Caki2 (cell line): ENCODE results near the gene SNED1. TPM values are rescaled to one million over a fixed set of nuclear protein-coding genes. Genes with fewer than 3 reads are reported as not detected.

Experiments used
- DNase-seq: peaks from one replicate; pipeline ENCODE4 v3.0.0-alpha.2; 2015; ENCODE audit warnings: low read depth
- in situ Hi-C: cut with HindIII; loops from 2 replicates; pipeline ENCODE4 v1.10.0; 2016; ENCODE audit warnings: low sequenced_read_pairs, low pct_unique_long_range_greater_than_20kb, mixed read lengths
- total RNA-seq: library from RNA; depleted of rRNA; stranded (reverse); fragments of >200 nt; shearing (Covaris generic); gene quantifications from 2 replicates; pipeline ENCODE4 v1.2.3, GENCODE V29; 2014; ENCODE audit warnings: low replicate concordance

SNED1 gene
- total RNA-seq, 1 experiment from 2014 or later: not detected

DNA sequence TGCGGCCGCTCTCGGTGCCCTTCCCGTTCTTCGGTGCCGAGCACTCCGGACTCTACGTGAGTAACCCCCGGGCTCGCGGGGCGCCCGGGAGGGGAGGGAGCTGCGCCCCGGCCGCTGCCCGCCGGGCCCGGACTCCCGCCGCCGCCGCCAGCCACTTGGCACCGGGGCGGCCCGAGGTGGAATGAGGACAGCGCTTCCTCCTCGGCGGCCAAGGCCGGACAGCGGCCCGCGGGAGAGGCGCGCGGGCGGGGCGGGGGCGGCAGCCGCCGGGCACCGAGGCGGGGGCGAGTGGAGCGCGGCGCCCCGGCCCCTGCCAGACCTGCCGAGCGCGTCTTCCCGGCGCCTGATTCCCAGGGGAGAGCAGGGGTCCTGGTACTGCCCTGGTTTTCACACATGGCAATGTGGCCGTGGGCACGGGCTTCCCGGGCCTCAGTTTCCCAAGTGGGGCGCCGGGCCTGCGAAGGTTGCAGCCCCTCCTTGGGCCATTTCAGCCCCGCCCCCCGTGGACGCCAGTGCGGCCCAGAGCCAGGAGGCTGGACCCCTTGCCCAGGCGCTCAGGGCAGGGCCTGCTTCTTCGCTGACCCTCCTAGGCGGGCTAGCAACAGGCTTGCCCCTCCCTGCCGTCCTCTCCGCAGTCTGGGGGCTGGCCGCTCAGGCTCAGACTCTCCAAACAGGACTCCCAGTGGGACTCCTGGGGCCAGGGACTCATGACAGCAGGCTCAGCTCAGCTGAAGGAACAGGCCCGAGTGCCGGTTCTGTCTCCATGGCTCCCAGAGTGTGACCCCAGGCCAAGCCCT is 775 bp downstream of the SNED1 start:
- in situ Hi-C loops: no loop called here
- no peak for DNase-seq

DNA sequence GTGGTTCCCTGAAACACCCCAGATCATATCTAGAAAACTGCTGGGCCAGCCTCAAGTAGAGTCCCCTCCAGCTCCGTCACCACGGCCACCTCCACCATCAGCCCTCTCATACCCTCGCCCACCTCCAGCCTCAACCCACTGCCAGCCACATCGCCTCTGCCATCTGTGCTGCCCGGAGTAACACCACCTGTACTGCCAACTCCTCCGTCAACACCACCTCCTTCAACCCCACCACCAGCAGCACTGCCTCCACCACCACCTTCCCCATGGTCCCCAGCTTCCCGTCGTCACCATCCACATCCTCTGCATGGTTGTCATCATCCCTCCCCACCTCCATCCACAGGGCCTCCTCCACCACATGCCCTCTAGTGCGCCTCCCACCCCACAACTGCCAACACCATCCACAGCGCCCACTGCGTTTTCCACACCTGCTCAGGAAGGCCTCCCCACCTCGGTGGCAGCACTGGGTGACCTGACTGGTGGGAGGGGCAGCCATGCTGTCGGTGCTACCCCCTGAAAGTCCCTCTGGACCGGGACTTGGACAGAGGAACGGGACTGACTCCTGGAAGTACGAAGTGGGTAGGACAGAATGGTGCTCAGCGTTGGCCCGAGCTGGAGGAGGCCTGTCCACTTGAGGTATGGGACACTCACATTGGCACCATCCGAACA is 1.6 kb downstream of the SNED1 start:
- no peak for DNase-seq
- in situ Hi-C loops: no loop called here

DNA sequence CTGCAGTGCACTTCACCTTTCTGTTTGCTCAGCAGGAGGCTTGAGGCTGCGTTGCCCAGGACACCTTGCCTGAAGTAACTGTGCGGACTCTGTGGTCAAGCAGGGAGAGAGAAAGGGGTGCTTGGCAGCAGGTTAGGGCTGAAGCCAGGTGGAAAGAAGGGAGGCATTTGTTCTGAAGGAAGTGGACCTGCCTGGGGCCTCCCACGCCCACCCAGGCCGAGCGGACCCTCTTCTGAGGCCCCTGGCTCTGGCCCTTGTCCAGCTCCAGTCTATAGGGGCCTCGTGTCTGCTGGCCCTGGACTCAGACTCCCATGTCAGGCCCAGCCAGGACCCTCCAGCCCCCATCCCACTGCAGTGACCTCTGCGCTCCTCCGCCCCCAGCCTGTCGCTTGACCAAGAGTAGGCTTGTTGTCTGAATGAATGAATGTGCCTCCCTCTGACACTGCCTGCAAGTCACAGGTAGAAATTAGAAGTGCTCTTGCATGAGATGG is 2.5 kb downstream of the SNED1 start:
- in situ Hi-C loops: no loop called here
- DNase-seq: no peak

DNA sequence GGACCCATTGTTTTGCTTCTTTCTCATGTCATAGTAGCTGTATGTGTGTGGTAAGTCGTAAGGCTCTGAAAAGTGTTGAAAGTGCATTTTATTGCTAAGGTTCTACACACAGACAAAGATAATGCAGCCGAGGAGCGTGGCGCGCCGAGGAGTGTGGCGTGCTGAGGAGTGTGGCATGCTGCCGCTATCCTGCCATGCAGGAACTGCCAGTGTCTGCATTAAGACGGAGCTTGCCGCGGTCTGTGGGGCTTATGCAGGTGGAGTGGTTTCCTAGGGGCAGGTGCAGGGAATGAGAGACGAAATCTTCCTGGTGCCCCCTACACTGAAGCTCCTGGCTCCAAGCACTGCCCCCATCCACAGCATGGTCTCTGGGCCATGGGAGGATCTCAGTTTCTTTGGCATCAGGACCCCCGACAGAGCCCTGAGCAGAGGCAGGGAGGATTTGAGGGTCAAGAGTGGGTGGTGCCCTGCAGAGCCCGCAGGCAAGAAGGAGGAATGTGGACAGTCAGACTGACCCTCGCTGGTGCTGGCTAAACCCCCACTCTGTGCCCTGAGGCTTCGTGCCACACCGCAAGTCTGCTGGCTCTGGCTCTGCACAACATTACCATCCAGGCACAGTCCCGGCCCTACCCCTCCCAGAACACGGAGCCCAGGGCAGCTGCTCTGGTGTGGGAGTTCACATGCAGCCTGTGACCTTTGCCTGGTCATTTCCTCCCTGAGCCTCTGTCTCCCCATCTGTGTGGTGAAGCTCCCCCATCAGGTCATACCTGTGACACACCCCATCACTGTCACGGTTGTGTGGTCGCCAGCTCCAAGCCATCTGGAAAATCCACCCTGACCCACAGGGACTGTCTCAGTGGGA is 3.2 kb downstream of the SNED1 start:
- in situ Hi-C loops: no loop called here
- no peak for DNase-seq

DNA sequence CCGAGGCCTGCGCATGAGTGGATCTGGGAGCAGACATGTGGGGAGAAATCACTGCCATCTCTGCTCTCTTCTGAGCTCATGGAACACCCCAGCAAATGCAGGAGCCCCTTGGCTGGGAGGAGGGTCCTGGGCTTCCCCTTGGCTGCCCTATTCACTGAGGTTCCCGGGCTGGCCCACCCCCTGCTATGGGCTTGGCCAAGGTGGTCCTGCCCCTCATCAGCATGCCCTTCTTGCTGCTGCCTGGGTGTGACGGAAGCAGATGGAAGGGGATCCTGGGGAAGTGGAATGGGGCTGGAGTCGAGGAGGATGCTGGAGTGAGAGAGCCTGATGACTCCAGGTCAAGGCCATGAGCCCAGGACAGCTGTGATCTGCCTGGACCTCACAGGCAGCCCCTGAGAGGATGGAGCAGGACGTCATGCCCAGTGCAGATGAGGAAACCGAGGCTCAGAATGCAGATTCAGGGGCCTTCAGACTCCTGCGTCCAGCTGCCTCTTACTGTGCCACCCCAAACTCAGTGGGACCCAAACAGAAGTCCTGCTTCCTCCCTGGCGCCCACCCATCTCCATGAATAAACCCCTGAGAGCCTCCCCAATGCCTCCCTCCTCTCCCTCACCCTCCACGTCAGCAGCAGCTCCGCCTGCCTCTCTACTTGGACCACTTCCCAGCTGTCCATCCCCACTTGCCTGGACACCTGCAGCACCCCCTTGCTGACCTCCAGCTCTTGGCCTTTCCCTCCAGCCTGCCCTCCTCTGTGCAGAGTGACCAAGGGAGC is 4.0 kb downstream of the SNED1 start:
- in situ Hi-C loops: no loop called here
- no peak for DNase-seq

DNA sequence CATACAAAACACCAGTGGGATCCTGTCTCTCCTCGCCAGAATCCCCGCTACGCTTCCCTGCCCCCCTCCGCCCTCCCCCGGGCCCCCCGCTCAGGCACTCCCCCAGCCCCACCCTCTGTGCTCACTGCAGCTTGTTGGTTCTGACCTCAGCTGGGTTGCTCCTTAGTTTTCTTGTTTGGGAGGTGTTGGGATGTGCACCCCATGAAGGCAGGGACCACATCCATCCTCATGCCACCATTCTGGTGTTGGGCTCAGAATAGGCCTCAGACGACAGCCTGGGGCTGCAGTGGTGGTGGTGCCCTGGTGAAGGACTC is 4.6 kb downstream of the SNED1 start:
- in situ Hi-C loops: no loop called here

DNA sequence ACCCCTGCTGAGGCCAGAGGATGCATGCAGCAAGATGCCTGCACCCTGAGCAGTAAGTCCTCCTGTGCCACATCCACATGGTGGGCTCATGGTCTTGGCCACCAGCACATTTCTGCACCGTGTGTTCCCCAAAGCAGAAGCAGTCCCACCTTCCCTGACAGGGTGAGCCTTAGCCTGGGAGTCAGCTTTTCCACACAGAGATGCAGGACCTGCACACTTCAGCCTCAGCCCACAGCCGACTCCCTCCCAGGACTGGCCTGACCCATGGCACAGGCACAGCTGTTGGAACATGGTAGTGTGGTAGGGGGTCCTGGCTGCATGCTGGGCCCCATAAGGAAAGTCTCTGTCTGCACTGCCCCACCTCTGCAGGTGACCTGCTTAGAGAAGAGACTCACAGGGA is 5.0 kb downstream of the SNED1 start:
- no peak for DNase-seq
- in situ Hi-C loops: no loop called here

More for the DNA sequence above, 4.6 kb downstream of the SNED1 start:
- no peak for DNase-seq

DNA sequence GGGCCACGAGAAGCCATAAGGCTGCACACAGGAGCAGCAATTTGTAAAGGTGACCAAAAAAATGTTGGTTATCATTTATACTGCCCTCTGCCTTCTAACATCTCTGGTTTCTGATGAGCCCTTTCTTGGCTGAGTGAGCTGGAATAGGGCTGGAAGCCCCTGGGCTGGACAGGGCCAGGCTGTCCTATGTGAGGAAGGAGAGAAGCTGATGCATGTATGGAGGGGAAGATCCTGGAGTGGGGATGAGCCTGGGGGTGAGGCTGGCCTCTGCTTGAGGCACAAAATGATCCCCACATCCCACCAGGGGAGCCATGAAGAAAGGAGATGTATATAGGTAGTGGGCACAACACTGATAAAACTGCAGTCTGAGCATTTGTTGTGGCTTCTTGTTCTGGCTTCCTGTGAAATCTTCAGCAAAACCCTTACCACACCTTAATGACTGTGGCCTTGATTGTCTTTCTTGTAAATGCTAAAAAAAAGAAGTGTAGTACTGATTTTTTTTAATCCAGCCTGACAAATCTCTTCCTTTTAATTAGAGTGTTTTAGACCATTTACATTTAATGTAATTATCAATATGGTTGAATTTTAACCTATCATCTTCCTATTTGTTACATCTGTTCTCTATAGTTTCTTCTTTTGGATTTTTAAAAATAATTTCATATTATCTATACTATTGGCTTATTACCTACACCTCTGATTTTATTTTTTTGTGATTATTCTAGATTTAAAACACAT is 5.6 kb downstream of the SNED1 start:
- in situ Hi-C loops: no loop called here
- no peak for DNase-seq

DNA sequence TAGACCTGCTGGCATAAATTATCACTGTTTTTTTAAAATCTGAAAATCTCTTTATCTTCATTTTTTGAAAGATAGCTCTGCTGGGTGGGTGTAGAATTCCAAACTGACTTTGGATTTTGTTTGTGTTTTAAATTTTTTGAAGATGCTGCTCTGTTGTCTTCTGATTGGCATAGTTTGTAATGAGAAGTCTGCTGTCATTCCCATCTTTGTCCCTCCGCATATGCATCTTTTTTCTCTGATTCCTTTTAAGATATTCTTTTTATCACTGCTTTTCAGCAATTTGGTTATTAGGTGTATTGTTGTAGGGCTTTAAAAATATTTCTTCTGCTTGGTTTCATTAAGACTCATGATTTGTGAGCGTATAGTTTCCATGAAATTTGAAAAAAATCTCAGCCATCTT is 7.2 kb downstream of the SNED1 start:
- in situ Hi-C loops: no loop called here
- DNase-seq: no peak

DNA sequence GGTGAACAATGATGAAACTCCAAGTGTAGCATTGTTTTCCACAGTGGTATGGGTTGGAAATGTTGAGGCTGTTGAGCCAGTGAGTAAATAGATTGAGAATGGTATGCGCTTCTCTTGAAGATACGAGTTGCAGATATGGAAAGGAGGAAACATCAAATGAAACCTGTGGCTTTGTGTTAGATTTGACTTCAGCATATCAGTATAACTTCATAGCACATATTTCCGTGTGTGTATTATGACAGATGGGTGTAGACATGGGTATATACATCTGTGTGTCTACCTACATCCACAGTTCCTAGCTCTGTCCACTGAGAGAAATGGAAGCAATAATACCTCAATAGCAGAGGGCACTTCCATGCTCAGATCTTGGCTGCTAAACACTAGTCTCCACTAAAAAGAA is 8.0 kb downstream of the SNED1 start:
- DNase-seq: no peak
- in situ Hi-C loops: no loop called here

DNA sequence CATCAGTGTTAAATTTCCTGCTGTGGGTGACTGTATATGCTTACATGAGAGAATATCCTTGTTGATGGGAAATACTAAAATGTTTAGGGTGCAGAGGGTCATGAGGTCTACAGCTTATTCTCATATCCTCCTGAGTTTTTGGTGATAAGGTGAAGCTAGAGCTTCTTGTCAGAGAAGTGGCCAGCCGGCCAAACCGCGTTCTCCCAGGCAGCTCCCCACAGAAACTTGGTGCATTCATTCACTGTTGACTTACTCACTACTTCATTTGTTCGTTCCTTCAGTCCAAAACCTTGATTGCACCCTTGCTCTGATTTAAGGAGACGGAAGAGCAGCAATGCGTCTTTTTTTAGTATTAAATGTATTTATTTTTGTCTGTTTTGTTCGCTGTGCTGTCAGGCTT is 8.7 kb downstream of the SNED1 start:
- no peak for DNase-seq
- in situ Hi-C loops: no loop called here

DNA sequence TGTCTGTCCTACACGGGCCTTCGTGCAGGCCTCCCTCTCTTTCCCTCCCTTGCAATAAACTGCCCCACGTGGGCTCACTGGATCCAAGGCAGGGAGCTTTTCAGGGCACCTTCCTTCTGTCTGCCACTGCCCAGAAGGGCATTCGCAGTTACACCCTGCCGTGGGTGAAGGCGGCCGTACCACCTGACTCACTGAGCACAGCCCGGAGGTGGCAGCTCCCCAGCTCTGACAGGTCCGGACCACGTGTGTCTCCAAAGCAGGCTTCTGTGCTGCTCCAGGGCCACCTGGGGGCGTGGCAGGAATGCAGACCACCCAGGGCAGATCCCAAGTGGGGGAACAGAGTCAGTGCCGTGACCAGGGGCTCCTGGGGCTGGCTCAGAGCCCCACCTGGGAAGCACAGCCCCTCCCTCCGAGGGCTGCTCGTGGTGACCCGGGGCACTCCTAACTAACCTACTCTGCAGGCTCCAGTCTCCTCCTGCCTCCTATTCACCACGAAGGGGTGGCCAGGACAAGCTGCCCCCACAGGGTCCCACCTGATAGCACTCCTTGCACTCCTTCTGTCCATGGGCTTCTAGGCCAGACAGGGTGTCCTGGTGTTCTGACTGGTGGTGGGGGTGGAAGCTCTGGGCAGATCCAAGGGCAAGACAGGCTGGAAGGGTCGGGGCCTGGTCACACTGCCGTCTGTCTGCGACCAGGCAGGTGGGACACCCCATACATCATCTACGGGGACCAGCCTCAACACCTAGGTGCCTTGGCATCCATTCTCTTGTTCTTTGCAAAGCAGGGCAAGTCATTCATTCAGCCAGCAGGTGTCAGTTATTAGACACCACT is 9.7 kb downstream of the SNED1 start:
- in situ Hi-C loops: no loop called here
- DNase-seq: no peak

DNA sequence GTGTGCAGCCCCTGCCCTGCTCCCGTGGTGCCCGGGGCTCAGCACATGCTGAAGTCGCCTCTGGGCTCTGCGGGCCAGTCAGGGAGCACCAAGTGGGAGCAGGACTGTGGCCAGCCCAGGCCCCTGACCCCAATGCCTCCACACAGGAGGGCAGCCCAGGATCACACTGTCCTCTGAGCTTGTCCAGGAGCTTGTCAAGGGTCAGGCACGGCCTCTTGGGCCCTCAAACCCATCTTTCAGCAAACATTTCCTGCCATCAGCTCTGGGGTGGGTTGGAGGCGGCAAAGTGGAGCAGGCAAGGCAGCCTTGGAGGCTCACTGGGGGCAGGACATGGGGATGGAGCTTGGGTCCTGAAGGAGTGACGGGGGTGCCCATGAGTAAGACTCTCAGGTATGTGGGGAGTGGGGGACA is 10.3 kb downstream of the SNED1 start:
- no peak for DNase-seq
- in situ Hi-C loops: no loop called here

DNA sequence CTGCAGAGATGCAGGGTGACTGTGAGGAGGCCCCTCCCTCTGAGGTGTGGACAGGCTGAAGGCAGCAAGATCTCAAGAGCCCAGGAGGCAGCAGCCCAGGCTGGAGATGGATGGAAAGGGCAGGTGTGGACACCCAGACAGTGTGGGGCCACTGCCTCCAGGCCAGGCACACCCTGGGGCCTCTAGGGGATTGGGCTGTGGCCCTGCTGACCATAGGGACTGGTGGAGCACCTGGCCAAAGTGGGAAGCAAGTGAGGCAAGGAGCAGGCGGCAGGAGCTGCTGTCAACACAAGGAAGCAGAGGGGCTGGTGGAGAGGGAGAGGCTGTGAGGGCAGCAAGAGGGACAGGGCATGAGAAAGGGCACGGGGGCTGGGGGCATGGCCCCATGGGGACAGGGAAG is 10.8 kb downstream of the SNED1 start:
- no peak for DNase-seq

DNA sequence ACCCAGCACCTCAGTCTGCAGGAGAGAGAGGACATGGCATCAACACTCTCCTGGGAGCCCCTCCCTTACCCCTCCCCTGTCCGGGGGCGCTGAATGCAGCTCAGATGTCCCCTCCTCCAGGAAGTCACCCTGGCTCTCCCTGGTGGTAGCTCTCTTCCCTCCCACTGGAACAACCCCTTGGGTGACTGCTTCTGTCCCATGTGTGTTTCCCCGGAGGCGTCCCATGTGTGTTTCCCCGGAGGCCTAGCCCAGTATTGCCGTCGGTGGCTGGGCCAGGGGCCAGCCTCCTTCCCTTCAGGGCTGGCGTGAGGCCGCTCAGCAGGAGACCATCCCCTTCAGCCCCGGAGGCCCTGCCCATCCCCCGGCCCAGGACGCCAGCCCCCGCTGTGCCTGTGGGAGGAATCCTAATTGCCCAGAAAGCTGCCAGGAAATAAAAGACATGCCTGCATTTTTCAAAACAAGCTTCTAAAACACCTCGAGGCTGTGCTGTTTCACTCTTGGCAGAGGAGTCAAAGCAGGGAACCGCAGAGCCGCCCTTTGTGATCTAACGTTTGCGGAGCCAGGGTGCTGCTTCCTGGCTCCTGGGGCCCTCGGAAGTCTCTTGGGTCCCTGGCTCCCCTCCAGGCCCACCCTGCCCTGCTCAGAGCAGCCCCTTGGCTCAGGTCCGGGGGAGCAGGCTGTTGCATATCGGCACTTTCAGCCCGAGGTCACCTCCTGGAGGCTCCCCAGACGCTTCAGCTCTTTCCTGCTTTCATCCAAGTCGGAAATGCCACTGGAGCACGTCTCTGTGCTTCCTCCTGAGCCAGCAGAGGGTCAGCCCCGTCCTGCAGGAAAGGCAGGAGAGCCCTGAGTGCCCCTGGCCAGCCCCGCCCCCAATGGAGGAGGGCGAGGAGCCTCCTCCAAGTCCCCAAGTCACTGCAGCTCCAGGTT is 11.4 kb downstream of the SNED1 start:
- in situ Hi-C loops: no loop called here
- DNase-seq: no peak

More for the DNA sequence above, 10.8 kb downstream of the SNED1 start:
- in situ Hi-C loops: no loop called here
